Smooth muscle cell of the brain vasculature (primary cell): ENCODE results near the gene GRIK2.

Source experiments
- DNase-seq: peaks from one replicate; pipeline ENCODE4 v3.0.0-alpha.2; 2012; ENCODE audit warnings: low read depth, low spot score

Gene GRIK2

DNA sequence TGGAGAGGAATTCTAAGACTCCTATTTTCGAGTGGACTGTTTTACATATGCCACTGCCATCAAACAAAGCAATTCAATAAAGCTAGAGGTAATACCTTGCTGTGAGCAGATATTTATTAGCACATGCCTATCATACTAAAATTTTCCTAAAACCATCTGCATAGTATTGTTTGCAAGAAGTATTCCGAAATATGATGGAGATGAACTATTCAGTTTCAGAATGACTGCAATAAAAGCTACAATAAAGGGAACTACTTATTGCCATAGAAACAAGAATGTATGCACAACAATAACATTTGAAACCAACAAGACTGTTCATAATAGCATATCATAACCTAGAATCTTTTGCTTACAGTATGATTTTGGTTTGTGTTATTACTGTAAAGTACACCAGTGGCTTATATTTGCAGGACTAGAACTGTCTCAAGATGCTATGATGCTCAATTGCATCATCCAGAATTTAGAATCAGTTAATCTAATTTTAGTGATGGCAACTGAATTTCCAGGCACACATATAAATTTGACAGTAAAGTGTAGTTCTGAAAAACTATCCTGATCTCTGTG is 144.3 kb downstream of the GRIK2 start:
- DNase-seq = no peak

GRCh38 chr6:101539510-101540245 is 146.2 kb downstream of the GRIK2 start:
- no peak for DNase-seq

DNA sequence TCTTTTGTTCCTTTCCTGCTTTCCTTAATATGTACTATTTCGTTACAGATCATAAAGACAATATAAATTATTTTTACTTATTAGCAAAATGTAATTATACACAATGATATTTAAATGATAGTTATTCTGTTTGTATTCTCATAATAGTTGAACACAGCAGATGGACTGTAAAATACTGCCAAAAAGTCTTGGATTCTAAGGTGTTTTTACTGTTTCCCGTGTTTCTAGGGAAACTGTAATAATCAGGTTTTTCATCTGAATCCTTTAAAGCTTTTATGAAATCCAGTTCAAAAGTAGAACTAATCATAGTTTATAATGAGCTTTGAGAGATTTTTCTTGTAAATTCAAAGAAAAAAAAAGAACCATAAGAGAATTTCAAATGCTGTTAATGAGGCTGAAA is 148.4 kb downstream of the GRIK2 start:
- no peak for DNase-seq

DNA sequence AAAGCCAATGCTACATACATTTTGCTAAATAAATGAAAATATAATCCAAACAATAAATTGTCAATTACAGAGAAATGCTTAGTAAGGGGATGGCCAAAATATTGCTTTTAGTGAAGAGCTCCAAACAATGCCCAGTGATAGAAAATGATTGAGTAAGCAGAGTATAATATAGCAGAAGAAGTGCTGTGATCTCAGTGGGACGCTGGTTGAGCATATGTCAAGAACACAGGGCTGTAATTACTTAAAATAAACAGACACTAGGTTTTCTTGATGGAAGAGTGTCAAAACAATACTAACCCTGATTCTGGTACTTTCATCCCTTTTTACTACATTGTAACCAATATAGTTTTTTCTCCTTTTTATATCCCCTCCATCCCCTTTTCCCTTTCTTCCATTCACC is 150.3 kb downstream of the GRIK2 start:
- DNase-seq = no peak

DNA sequence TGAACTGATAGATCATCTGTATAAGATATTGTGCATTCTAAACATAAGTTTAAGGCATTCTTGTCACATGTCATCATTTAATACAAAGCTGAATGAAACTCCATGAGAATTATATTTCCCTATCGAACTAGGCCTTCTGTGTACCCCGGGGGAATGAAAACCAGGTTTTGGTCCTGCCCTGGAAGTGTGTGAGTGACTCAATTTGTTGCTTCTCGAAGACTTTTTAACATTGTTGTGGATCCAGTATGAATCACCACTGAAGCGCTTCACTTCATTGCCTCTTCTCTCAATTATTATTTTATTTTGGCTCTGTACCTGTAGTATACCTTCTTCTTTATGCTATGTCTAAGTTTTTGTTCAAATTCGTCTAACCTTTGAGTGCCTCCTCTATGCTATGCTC is 150.8 kb downstream of the GRIK2 start:
- no peak for DNase-seq

DNA sequence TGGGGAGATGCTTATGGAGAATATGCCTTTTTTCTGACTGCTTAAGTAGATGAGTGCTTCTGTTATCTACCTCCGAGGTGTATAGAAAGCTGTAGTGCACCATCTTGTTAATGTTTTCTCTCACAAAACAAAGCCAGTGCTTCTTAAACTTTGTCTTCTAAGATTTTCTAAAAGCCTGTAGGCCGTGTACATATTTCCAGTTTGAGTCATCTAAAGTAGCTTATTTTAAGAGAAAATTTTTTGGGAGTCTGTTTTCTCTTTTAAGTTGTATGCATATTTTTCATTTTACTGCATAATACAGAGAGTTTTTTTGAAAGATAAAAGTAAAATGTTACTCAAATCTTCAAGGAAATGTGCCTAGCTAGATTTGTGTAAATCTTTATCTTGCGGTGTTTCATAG is 151.7 kb downstream of the GRIK2 start:
- no peak for DNase-seq

DNA sequence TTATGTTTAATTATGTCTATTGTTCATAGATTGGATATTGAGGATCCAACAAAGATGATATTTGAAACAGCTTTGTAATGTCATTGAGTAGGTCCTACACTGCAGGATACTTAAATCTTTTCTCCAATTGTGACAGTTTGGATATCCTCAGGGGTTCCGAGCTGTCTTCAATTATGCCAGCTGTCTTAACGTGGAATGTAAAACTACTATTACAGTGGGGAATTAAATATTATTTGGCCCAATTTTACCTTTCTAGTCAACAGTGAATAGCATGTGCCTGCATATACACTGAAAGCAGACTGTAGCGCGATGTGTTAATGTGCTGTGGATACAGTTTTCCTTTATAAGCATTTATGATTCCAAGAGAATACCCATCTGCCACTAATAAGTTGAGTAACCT is 156.9 kb downstream of the GRIK2 start:
- DNase-seq = no peak

- DNase-seq = no peak
These were observed 160.7 kb downstream of the GRIK2 start for GRCh38 chr6:101554231-101554630.

DNA sequence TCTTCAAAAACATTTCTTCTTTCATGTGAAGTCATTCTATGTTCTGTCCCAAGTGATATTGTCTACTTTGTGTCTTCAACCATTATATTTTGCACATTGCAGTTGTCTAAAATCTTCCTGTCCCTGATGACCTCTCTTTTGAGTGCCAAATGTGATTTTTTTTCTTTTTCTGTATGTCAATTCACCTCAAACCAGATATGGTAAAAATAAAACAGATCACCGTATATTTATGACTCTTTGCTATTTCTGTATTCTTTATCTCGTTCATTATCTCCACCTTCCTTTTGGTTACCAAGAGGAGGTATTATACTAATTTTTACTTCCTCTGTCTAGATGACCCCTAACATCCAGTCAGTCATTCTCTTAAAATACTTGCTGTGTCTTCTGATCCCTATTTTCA is 165.2 kb downstream of the GRIK2 start:
- DNase-seq = no peak

DNA sequence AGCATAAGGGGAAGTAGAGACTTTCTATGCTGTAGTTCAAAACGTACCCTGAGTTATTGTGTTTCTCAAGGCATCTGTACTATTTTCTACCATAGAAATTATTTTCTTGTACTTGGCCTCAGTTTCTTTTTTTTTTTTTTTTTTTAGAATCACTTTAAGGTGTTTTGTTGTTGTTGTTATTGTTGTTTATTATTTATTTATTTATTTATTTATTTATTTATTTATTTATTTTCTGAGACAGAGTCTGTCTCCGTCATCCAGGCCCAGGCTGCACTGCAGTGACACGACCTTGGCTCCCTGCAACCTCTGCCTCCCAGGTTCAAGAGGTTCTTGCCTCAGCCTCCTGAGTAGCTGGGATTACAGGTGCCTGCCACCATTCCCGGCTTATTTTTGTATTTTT is 179.1 kb downstream of the GRIK2 start:
- DNase-seq = no peak

- DNase-seq = no peak
These were observed 183.6 kb downstream of the GRIK2 start for GRCh38 chr6:101577091-101577490.

- DNase-seq = no peak
These were observed 184.8 kb downstream of the GRIK2 start for GRCh38 chr6:101578306-101578705.

GRCh38 chr6:101582792-101583191 is 189.3 kb downstream of the GRIK2 start:
- no peak for DNase-seq

GRCh38 chr6:101585501-101585900 is 192.0 kb downstream of the GRIK2 start:
- no peak for DNase-seq

DNA sequence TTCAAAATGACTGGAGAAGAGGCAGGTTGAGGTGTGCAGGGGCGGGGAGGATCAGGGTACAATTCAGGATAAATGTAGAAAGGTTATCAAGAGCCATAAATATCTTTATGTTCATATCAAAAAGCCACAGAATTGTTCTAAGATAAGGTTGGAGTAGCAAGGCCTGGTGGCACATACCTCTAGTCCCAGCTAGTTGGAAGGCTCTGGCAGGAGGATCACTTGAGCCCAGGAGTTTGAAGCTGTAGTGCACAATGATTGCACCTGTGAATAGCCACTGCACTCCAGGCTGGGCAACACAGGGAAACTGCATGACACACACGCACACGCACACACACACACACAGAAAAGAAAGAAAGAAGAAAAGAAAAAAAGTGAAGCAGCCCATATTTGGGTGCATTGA is 194.8 kb downstream of the GRIK2 start:
- no peak for DNase-seq

DNA sequence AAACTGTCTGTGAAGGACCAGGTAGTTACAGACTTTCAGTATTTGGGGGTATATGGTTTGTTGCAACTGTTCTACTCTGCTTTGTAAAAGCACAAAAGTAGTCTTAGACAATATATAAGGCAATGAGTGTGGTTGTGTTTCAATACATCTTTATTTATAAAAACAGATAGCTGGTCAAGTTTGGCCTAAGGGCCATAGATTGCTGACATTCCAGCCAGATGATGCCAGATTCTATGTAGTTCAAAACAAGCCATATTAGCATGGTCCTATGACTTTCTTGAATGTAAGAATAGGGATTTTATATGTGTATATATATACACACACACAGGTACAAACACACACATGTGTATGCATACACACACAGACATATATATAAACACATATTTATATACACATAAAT is 201.8 kb downstream of the GRIK2 start:
- no peak for DNase-seq

DNA sequence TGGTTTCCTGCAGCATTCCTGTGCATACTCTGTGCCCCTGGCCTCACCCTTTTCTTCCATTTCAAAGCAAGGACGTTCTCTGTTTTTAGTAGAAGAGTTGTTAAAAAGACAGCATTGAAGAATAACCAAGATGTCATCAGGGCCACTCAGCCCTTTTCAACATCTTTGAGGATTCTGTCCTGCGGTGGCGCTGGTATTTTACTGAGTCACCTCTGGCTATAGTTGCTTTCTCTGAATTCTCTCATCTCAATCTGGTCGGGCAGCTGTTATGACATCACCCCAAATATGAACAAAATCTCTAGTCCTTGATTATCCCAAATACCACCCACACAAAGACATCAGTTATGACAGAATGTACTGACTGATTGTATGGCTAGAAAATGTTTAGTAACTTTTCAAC is 204.2 kb downstream of the GRIK2 start:
- DNase-seq = no peak

- DNase-seq = no peak
These were observed 211.9 kb downstream of the GRIK2 start for GRCh38 chr6:101605426-101605825.

- no peak for DNase-seq
These were observed 212.4 kb downstream of the GRIK2 start for GRCh38 chr6:101605874-101606273.

GRCh38 chr6:101607111-101607690 is 213.7 kb downstream of the GRIK2 start:
- DNase-seq = no peak

DNA sequence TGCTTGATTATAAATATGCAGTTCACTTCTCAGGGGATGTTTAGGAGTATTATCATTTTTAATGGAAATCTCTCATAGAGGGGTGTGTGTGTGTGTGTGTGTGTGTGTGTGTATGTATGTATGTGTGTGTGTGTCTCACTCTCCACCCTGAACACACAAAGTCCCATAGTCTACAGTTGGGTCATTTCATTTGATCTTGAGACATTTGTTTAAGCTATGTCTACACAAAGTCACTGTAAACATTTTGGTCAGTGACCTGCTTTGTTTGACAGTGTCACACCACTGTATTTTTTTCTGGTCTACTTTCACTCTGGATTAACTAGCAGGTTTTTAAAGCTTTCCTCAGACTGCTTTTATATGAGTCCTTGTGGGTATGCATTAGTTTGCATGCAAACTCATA is 215.2 kb downstream of the GRIK2 start:
- no peak for DNase-seq

GRCh38 chr6:101613556-101613955 is 220.0 kb downstream of the GRIK2 start:
- no peak for DNase-seq

GRCh38 chr6:101614774-101615173 is 221.3 kb downstream of the GRIK2 start:
- no peak for DNase-seq
